Endothelial cell of umbilical vein (primary cell): ENCODE measurements around the gene CD3G. TPM values are rescaled to one million over a fixed set of nuclear protein-coding genes. Genes with fewer than 3 reads are reported as not detected.

Source experiments
- BruUV-seq: library from RNA; stranded (reverse); fragments of 400-500 nt; replicated peaks from 2 replicates; lab custom pipeline; 2021; lab: Mats Ljungman, UMichigan
- CTCF ChIA-PET: fragments of 300-600, 350-600 bp; sonication (Branson Sonifier 250); formaldehyde crosslinking; loops from one replicate; lab custom pipeline; 2021; ENCODE audit warnings: antibody characterized with exemption, inconsistent platforms; lab: Charles Lee
- POLR2A ChIA-PET: fragments of 300-600, 350-600 bp; sonication (Branson Sonifier 250); formaldehyde crosslinking; loops from one replicate; lab custom pipeline; 2021; ENCODE audit warnings: antibody characterized with exemption, inconsistent platforms; lab: Charles Lee
- DNase-seq: peaks from one replicate; pipeline ENCODE4 v3.0.0-alpha.2; 2011; ENCODE audit warnings: low read depth, low spot score
- FAIRE-seq: peaks from 2 replicates; lab custom pipeline; 2011; peaks lifted over from hg19 to GRCh38; lab: Jason Lieb, UNC
- H2AFZ ChIP-seq: 2 replicates; pipeline ENCODE4 v1.6.0; 2012; ENCODE audit warnings: low read depth, low read length, control low read depth, inconsistent platforms
- H3K27ac ChIP-seq: 2 replicates; pipeline ENCODE4 v1.5.1; 2011; ENCODE audit warnings: low read depth, mild to moderate bottlenecking, control low read depth, low read length, moderate library complexity; ENCODE audit not compliant: insufficient read depth
- H3K27me3 ChIP-seq, 2 experiments: 2 replicates each; pipeline versions ENCODE4 v1.6.0 to v1.6.1; 2011; ENCODE audit warnings: low read length in 2 of 2, mixed read lengths in 1 of 2; ENCODE audit not compliant: control insufficient read depth in 2 of 2, insufficient read depth in 2 of 2
- H3K36me3 ChIP-seq, 2 experiments: 2 replicates in 1 of 2; 3 replicates in 1 of 2; pipeline ENCODE4 v1.5.1; 2011; ENCODE audit warnings: low read length in 2 of 2, mild to moderate bottlenecking in 1 of 2, moderate library complexity in 1 of 2; ENCODE audit not compliant: control insufficient read depth in 2 of 2, insufficient read depth in 2 of 2; ENCODE audit errors: extremely low read depth in 1 of 2
- H3K4me1 ChIP-seq: 3 replicates; pipeline ENCODE4 v1.5.1; 2011; ENCODE audit warnings: mild to moderate bottlenecking, low read length; ENCODE audit not compliant: control insufficient read depth, insufficient read depth; ENCODE audit errors: extremely low read depth
- H3K4me2 ChIP-seq: 2 replicates; pipeline ENCODE4 v1.6.1; 2011; ENCODE audit warnings: low read length, control low read depth, mixed read lengths; ENCODE audit not compliant: insufficient read depth
- H3K4me3 ChIP-seq, 3 experiments: fragments of 200-600 bp in 1 of 3; sonication (generic), shearing (Covaris generic) in 1 of 3; replicated peaks in 1 of 3; 2 replicates each; pipeline ENCODE4 v1.5.1; 2011 to 2016; ENCODE audit warnings: control low read depth in 3 of 3, low read length in 3 of 3, mild to moderate bottlenecking in 2 of 3, inconsistent platforms in 1 of 3, low read depth in 1 of 3, moderate library complexity in 1 of 3; ENCODE audit not compliant: insufficient read depth in 1 of 3
- H3K79me2 ChIP-seq: 2 replicates; pipeline ENCODE4 v1.6.0; 2012; ENCODE audit warnings: low read length, inconsistent platforms; ENCODE audit not compliant: control insufficient read depth, insufficient read depth
- H3K9ac ChIP-seq: replicated peaks from 2 replicates; pipeline ENCODE3; 2011; ENCODE audit warnings: low read length, control low read depth; ENCODE audit not compliant: insufficient read depth; ENCODE audit errors: extremely low read depth
- H3K9me1 ChIP-seq: replicated peaks from 3 replicates; pipeline ENCODE4 v1.6.0; 2011; ENCODE audit warnings: mild to moderate bottlenecking, low read length; ENCODE audit not compliant: control insufficient read depth, insufficient read depth; ENCODE audit errors: extremely low read depth
- H3K9me3 ChIP-seq: replicated peaks from 2 replicates; pipeline ENCODE4 v1.5.1; 2012; ENCODE audit warnings: low read length, inconsistent platforms; ENCODE audit not compliant: control insufficient read depth, insufficient read depth
- H4K20me1 ChIP-seq: replicated peaks from 2 replicates; pipeline ENCODE3; 2011; ENCODE audit warnings: mild to moderate bottlenecking, low read length; ENCODE audit not compliant: control insufficient read depth, insufficient read depth; ENCODE audit errors: extremely low read depth
- FOS ChIP-seq: IDR thresholded peaks from 2 replicates; pipeline ENCODE4 v1.6.1; 2011; ENCODE audit warnings: mild to moderate bottlenecking, low read length, moderate library complexity, borderline replicate concordance; ENCODE audit not compliant: insufficient read depth
- GATA2 ChIP-seq: IDR thresholded peaks from 2 replicates; pipeline ENCODE4 v1.7.0; 2011; ENCODE audit warnings: low read depth, mild to moderate bottlenecking, moderate library complexity, mixed read lengths, low read length; ENCODE audit not compliant: insufficient read length, insufficient read depth
- JUN ChIP-seq: IDR thresholded peaks from 2 replicates; pipeline ENCODE4 v1.6.1; 2011; ENCODE audit warnings: borderline replicate concordance, low read depth; ENCODE audit not compliant: insufficient read length, insufficient read depth
- MYC ChIP-seq: IDR thresholded peaks from one replicate; pipeline ENCODE4 v1.6.1; 2011; ENCODE audit warnings: mild to moderate bottlenecking, low read depth, low read length
- dilution Hi-C: fragments of 300-500 bp; cut with MboI; formaldehyde crosslinking; loops from one replicate; pipeline ENCODE4 v1.15.0; 2019; ENCODE audit warnings: low sequenced_read_pairs; ENCODE audit not compliant: extremely low pct_ligation_motif_present
- intact Hi-C: fragments of 100-400 bp; cut with micrococcal nuclease; formaldehyde crosslinking; loops from one replicate; pipeline ENCODE4 v1.10.0; 2022
- polyA plus RNA-seq, 4 experiments: library from polyadenylated mRNA; depleted of rRNA in 3 of 4; stranded (reverse) in 3 of 4; unstranded in 1 of 4; fragments of >200 nt; gene quantifications; 2 replicates each; pipeline versions ENCODE4 v1.2.1 to v1.2.3, GENCODE V29; 2011 to 2012; ENCODE audit warnings: missing spikeins in 1 of 4
- total RNA-seq: library from RNA; stranded (reverse); gene quantifications from 2 replicates; pipeline ENCODE4 v1.2.3, GENCODE V29; 2021
- TF ChIP-seq, protein P1 (sequence below), 2 donors: IDR thresholded peaks; 1 replicate in 1 of 2; 2 replicates in 1 of 2; pipeline ENCODE4 v1.5.1; 2011; ENCODE audit warnings: low read length in 2 of 2, mild to moderate bottlenecking in 2 of 2, moderate library complexity in 2 of 2, control low read depth in 1 of 2, inconsistent platforms in 1 of 2, low read depth in 1 of 2; ENCODE audit not compliant: insufficient read depth in 1 of 2; ENCODE audit errors: extremely low read depth in 1 of 2

CD3G gene
- total and polyA plus RNA-seq, 2 donors (not counting 3 experiments of a cell fraction or from before 2014, with no cell fraction given), result not detected

DNA sequence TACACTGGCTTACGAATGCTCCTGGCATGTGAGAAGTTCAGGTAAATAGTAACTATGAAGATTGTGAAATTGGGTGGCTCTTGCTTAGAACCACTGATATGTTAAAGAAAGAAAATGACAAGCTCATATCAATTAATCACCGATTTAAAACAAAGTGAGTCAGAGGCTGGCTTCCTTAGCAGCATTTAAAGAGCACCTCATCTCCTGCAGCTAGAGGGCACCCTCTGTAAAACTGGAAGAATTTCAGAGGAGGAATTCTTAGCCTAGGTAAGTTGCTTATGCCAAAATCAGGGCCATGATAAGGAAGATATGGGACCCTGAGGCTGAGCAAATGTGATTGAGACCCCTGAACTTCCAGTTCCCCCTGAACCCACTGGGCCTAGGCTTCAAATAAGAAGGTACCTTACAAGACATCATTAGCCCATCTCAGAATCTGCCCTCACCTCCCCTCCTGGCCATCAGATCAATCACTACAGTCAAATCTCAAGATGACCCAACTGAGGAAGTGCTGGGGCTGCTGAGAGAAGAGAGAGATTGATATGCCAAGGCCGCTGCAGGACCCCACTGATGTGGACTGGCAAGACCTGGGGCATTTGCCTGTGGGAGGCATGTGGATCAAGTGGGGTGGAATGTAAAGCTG is 48.2 kb upstream of the CD3G start:
- no peak overlapping the region for H3K9ac ChIP-seq
- H3K4me3 ChIP-seq, result no peak overlapping the region
- TF ChIP-seq MYC (no peak), JUN (no peak), GATA2 (peak; percentile 18), FOS (peak; percentile 40)
- TF ChIP-seq, protein P1, sequence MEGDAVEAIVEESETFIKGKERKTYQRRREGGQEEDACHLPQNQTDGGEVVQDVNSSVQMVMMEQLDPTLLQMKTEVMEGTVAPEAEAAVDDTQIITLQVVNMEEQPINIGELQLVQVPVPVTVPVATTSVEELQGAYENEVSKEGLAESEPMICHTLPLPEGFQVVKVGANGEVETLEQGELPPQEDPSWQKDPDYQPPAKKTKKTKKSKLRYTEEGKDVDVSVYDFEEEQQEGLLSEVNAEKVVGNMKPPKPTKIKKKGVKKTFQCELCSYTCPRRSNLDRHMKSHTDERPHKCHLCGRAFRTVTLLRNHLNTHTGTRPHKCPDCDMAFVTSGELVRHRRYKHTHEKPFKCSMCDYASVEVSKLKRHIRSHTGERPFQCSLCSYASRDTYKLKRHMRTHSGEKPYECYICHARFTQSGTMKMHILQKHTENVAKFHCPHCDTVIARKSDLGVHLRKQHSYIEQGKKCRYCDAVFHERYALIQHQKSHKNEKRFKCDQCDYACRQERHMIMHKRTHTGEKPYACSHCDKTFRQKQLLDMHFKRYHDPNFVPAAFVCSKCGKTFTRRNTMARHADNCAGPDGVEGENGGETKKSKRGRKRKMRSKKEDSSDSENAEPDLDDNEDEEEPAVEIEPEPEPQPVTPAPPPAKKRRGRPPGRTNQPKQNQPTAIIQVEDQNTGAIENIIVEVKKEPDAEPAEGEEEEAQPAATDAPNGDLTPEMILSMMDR (IDR thresholded peaks at IDR 0.05; ENCODE audit: extremely low read depth in 1 of 2, insufficient read depth in 1 of 2, low read depth in 1 of 2, low read length in 2 of 2), result peak; percentile 52 to 63
- DNase-seq (peak; percentile 59), FAIRE-seq (peak; percentile 92)
- peaks cover 1 to 5% of the 10 kb centered on the region in 2 experiments for H3K27me3 ChIP-seq
- no peaks in the 10 kb centered on the region for H3K79me2 ChIP-seq
- no peaks in the 10 kb centered on the region for H3K9me1 ChIP-seq
- H3K4me1 ChIP-seq, result no peaks in the 10 kb centered on the region
- no peak overlapping the region for H3K4me2 ChIP-seq
- H4K20me1 ChIP-seq, result no peaks in the 10 kb centered on the region
- dilution Hi-C loops, result no loop called here
- H3K27ac ChIP-seq, result no peak overlapping the region
- ChIA-PET POLR2A (no interaction called here), CTCF (interaction anchor here (0.7 to 3.6 kb wide), 42 partner anchors 8 to 242 kb away, joined by 3 to 53 read pairs (median 5); partner anchors contain the start of genes CD3D and MPZL2)
- H3K9me3 ChIP-seq, result no peaks in the 10 kb centered on the region
- intact Hi-C loops, result loop anchor here (2.0 kb wide), 2 partner anchors 57 to 193 kb away; no protein-coding TSS in a partner anchor
- no peaks in the 10 kb centered on the region for H3K36me3 ChIP-seq
- H2AFZ ChIP-seq, result no peak overlapping the region
- no TSS peak for BruUV-seq
